ENCODE data around the gene PDZD2. TPM values are rescaled to one million over a fixed set of nuclear protein-coding genes. Genes with fewer than 3 reads are reported as not detected.

PDZD2 gene
- total RNA-seq, 1 donor from 2014 or later = 23.3 TPM

DNA sequence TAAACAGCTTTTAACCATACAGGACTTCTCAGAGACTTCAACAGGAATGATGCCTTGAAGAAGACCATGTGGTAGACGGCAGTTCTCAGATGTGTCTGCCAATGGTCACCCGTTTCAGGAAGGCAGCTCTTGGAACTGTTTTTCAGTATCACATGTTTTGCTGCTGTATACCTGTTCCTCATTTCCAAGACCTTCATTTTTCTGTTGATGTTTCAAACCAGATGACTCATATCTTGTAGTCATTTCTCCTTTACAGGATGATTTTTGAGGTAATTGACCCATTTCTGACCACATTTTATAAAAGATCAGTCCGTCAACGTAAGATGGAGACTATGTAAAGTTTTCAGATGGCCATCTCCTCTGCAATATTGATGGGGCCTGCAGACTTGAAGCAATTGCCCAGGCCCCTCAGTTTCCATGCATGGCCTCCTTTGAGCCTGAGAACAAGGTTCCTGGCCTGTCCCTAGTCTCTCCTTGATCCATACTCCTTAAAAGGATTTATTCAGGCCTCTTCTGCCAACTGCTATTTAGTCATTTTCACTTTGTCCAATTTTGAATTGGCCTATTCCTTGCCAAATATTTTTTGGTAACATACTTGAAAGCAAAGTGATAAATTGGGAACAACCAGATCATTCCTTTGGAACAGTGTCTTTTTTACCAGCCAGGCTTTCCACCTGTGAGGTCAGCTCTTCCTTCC, 128.6 kb downstream of the PDZD2 start:
- TF ChIP-seq CTCF (IDR thresholded peaks at IDR 0.05; ENCODE audit: partially characterized antibody, unreplicated experiment) = no peak
- DNase-seq = no peak
- Mint-ChIP-seq H3K4me1 (ENCODE audit: low read depth, unreplicated experiment) (peaks cover 14% of the 10 kb centered on the region), H3K27ac (ENCODE audit: unreplicated experiment) (no peak overlapping the region), H3K9me3 (ENCODE audit: unreplicated experiment) (peaks cover 3% of the 10 kb centered on the region), H3K4me3 (ENCODE audit: unreplicated experiment) (no peak overlapping the region), H3K27me3 (ENCODE audit: unreplicated experiment) (peaks cover 3% of the 10 kb centered on the region), H3K36me3 (ENCODE audit: unreplicated experiment) (peaks cover 13% of the 10 kb centered on the region)

- H3K4me3 Mint-ChIP-seq (ENCODE audit: unreplicated experiment) = no peak overlapping the region
- peaks cover 13% of the 10 kb centered on the region for H3K36me3 Mint-ChIP-seq (ENCODE audit: unreplicated experiment)
- TF ChIP-seq CTCF (IDR thresholded peaks at IDR 0.05; ENCODE audit: partially characterized antibody, unreplicated experiment) = no peak
- H3K27me3 Mint-ChIP-seq (ENCODE audit: unreplicated experiment) = peaks cover 3% of the 10 kb centered on the region
- DNase-seq = no peak
- H3K9me3 Mint-ChIP-seq (ENCODE audit: unreplicated experiment) = peaks cover 2% of the 10 kb centered on the region
- no peak overlapping the region for H3K27ac Mint-ChIP-seq (ENCODE audit: unreplicated experiment)
- peaks cover 14% of the 10 kb centered on the region for H3K4me1 Mint-ChIP-seq (ENCODE audit: low read depth, unreplicated experiment)
Measured at GRCh38 chr5:31768046-31768445, 129.1 kb downstream of the PDZD2 start.

- no peak for DNase-seq
- H3K4me3 Mint-ChIP-seq (ENCODE audit: unreplicated experiment) = no peak overlapping the region
- TF ChIP-seq CTCF (IDR thresholded peaks at IDR 0.05; ENCODE audit: partially characterized antibody, unreplicated experiment) = no peak
- H3K27me3 Mint-ChIP-seq (ENCODE audit: unreplicated experiment) = peaks cover 3% of the 10 kb centered on the region
- peaks cover 2% of the 10 kb centered on the region for H3K9me3 Mint-ChIP-seq (ENCODE audit: unreplicated experiment)
- peaks cover 14% of the 10 kb centered on the region for H3K4me1 Mint-ChIP-seq (ENCODE audit: low read depth, unreplicated experiment)
- no peak overlapping the region for H3K27ac Mint-ChIP-seq (ENCODE audit: unreplicated experiment)
- peaks cover 17% of the 10 kb centered on the region for H3K36me3 Mint-ChIP-seq (ENCODE audit: unreplicated experiment)
Measured at GRCh38 chr5:31768784-31769183, 129.9 kb downstream of the PDZD2 start.

- no peak overlapping the region for H3K4me3 Mint-ChIP-seq (ENCODE audit: unreplicated experiment)
Measured at GRCh38 chr5:31769530-31769929, 130.6 kb downstream of the PDZD2 start.

More at GRCh38 chr5:31769530-31769929, 130.6 kb downstream of the PDZD2 start:
- Mint-ChIP-seq H3K36me3 (ENCODE audit: unreplicated experiment) (peaks cover 11% of the 10 kb centered on the region), H3K27me3 (ENCODE audit: unreplicated experiment) (peaks cover 3% of the 10 kb centered on the region), H3K9me3 (ENCODE audit: unreplicated experiment) (peaks cover 2% of the 10 kb centered on the region), H3K4me1 (ENCODE audit: low read depth, unreplicated experiment) (peaks cover 14% of the 10 kb centered on the region), H3K27ac (ENCODE audit: unreplicated experiment) (no peak overlapping the region)
- no peak for DNase-seq
- no peak for TF ChIP-seq CTCF (IDR thresholded peaks at IDR 0.05; ENCODE audit: partially characterized antibody, unreplicated experiment)

Measured in glutamatergic neuron (in vitro differentiated cells).